ENCODE results near the gene KCNH3.
A peak's percentile ranks its signal among the peaks of the same experiment; 100 is the strongest.

KCNH3 gene

GRCh38 chr12:49565406-49566265, 26.8 kb downstream of the KCNH3 start:
- H3K36me3 ChIP-seq (ENCODE audit: insufficient read depth, low read length): peaks cover 53% of the 10 kb centered on the region

GRCh38 chr12:49566361-49566760, 27.5 kb downstream of the KCNH3 start:
- 96% methylated on average over 13 of the region's 13 CpGs for WGBS
- Histone ChIP-seq H3K4me1 (ENCODE audit: insufficient read depth, low read length) (peaks cover 4% of the 10 kb centered on the region; the same call in 1 of the 2 replicates), H3K27me3 (ENCODE audit: insufficient read depth, low read length) (no peaks in the 10 kb centered on the region), H3K4me3 (ENCODE audit: low read length) (0 out of 2 replicates have a peak overlapping the region, but pooled peaks have one; percentile 92), H3K36me3 (ENCODE audit: insufficient read depth, low read length) (peaks cover 46% of the 10 kb centered on the region), H3K9me3 (ENCODE audit: insufficient read depth, low read depth, low read length) (no peaks in the 10 kb centered on the region), H3K9ac (ENCODE audit: low read depth, low read length) (no peak overlapping the region), H3K27ac (ENCODE audit: low read depth, low read length) (no peak overlapping the region)

More at GRCh38 chr12:49565406-49566265, 26.8 kb downstream of the KCNH3 start:
- Histone ChIP-seq H3K4me3 (ENCODE audit: low read length) (no peak overlapping the region), H3K9ac (ENCODE audit: low read depth, low read length) (no peak overlapping the region), H3K4me1 (ENCODE audit: insufficient read depth, low read length) (peaks cover 4% of the 10 kb centered on the region; the same call in 1 of the 2 replicates), H3K27me3 (ENCODE audit: insufficient read depth, low read length) (no peaks in the 10 kb centered on the region), H3K27ac (ENCODE audit: low read depth, low read length) (no peak overlapping the region), H3K9me3 (ENCODE audit: insufficient read depth, low read depth, low read length) (no peaks in the 10 kb centered on the region)
- 95% methylated on average over 12 of the region's 12 CpGs for WGBS

GRCh38 chr12:49567302-49567610, 28.4 kb downstream of the KCNH3 start:
- Histone ChIP-seq H3K27ac (ENCODE audit: low read depth, low read length) (peak overlapping the region; percentile 87; the same call in 1 of the 2 replicates), H3K4me1 (ENCODE audit: insufficient read depth, low read length) (peaks cover 4% of the 10 kb centered on the region; the same call in 1 of the 2 replicates), H3K9me3 (ENCODE audit: insufficient read depth, low read depth, low read length) (no peaks in the 10 kb centered on the region), H3K4me3 (ENCODE audit: low read length) (peak overlapping the region; percentile 92), H3K36me3 (ENCODE audit: insufficient read depth, low read length) (peaks cover 38% of the 10 kb centered on the region), H3K27me3 (ENCODE audit: insufficient read depth, low read length) (no peaks in the 10 kb centered on the region), H3K9ac (ENCODE audit: low read depth, low read length) (peak overlapping the region; percentile 84)
- 10% methylated on average over 11 of the region's 11 CpGs for WGBS

- WGBS: under 1% methylated on average over 54 of the region's 54 CpGs
- no peaks in the 10 kb centered on the region for H3K27me3 ChIP-seq (ENCODE audit: insufficient read depth, low read length)
These were observed 29.0 kb downstream of the KCNH3 start, which contains the start of gene MCRS1 for GRCh38 chr12:49567611-49568441. Gene MCRS1, minus strand, starts transcription at chr12:49568142. Its CDS starts 1,411 bp downstream, at chr12:49566731.

GRCh38 chr12:49568442-49569162, 29.8 kb downstream of the KCNH3 start:
- WGBS: 6% methylated on average over 19 of the region's 19 CpGs
- H3K27ac ChIP-seq (ENCODE audit: low read depth, low read length): peak overlapping the region; percentile 87
- H3K9me3 ChIP-seq (ENCODE audit: insufficient read depth, low read depth, low read length): no peaks in the 10 kb centered on the region

More at GRCh38 chr12:49567611-49568441, 29.0 kb downstream of the KCNH3 start, which contains the start of gene MCRS1:
- peaks cover 4% of the 10 kb centered on the region; the same call in 1 of the 2 replicates for H3K4me1 ChIP-seq (ENCODE audit: insufficient read depth, low read length)
- H3K36me3 ChIP-seq (ENCODE audit: insufficient read depth, low read length): peaks cover 32% of the 10 kb centered on the region
- H3K4me3 ChIP-seq (ENCODE audit: low read length): peak within 1 kb of the TSS; percentile 92
- H3K27ac ChIP-seq (ENCODE audit: low read depth, low read length): peak within 1 kb of the TSS; percentile 87
- H3K9me3 ChIP-seq (ENCODE audit: insufficient read depth, low read depth, low read length): no peaks in the 10 kb centered on the region
- H3K9ac ChIP-seq (ENCODE audit: low read depth, low read length): peak within 1 kb of the TSS; percentile 84

GRCh38 chr12:49577589-49578315, 38.9 kb downstream of the KCNH3 start:
- Histone ChIP-seq H3K4me3 (ENCODE audit: low read length) (no peak overlapping the region), H3K27ac (ENCODE audit: low read depth, low read length) (no peak overlapping the region), H3K36me3 (ENCODE audit: insufficient read depth, low read length) (peaks cover 17% of the 10 kb centered on the region), H3K4me1 (ENCODE audit: insufficient read depth, low read length) (no peaks in the 10 kb centered on the region), H3K9ac (ENCODE audit: low read depth, low read length) (no peak overlapping the region), H3K9me3 (ENCODE audit: insufficient read depth, low read depth, low read length) (no peaks in the 10 kb centered on the region), H3K27me3 (ENCODE audit: insufficient read depth, low read length) (no peaks in the 10 kb centered on the region)
- 91% methylated on average over 9 of the region's 9 CpGs for WGBS

More at GRCh38 chr12:49568442-49569162, 29.8 kb downstream of the KCNH3 start:
- H3K4me1 ChIP-seq (ENCODE audit: insufficient read depth, low read length): peaks cover 4% of the 10 kb centered on the region; the same call in 1 of the 2 replicates
- peak overlapping the region; percentile 84 for H3K9ac ChIP-seq (ENCODE audit: low read depth, low read length)
- H3K4me3 ChIP-seq (ENCODE audit: low read length): peak overlapping the region; percentile 92
- H3K27me3 ChIP-seq (ENCODE audit: insufficient read depth, low read length): no peaks in the 10 kb centered on the region
- peaks cover 30% of the 10 kb centered on the region for H3K36me3 ChIP-seq (ENCODE audit: insufficient read depth, low read length)

- Histone ChIP-seq H3K4me3 (ENCODE audit: low read length) (no peak overlapping the region), H3K27me3 (ENCODE audit: insufficient read depth, low read length) (no peaks in the 10 kb centered on the region), H3K36me3 (ENCODE audit: insufficient read depth, low read length) (peaks cover 15% of the 10 kb centered on the region), H3K9me3 (ENCODE audit: insufficient read depth, low read depth, low read length) (no peaks in the 10 kb centered on the region), H3K27ac (ENCODE audit: low read depth, low read length) (no peak overlapping the region), H3K9ac (ENCODE audit: low read depth, low read length) (no peak overlapping the region), H3K4me1 (ENCODE audit: insufficient read depth, low read length) (no peaks in the 10 kb centered on the region)
- WGBS: 88% methylated on average over 13 of the region's 13 CpGs
These were observed 39.8 kb downstream of the KCNH3 start for GRCh38 chr12:49578471-49579112.

- H3K27me3 ChIP-seq (ENCODE audit: insufficient read depth, low read length): no peaks in the 10 kb centered on the region
- peaks cover 8% of the 10 kb centered on the region; the same call in 1 of the 2 replicates for H3K36me3 ChIP-seq (ENCODE audit: insufficient read depth, low read length)
- no peaks in the 10 kb centered on the region for H3K9me3 ChIP-seq (ENCODE audit: insufficient read depth, low read depth, low read length)
- no peaks in the 10 kb centered on the region for H3K4me1 ChIP-seq (ENCODE audit: insufficient read depth, low read length)
- no peak overlapping the region; the same call in 1 of the 2 replicates for H3K27ac ChIP-seq (ENCODE audit: low read depth, low read length)
- no peak overlapping the region for H3K9ac ChIP-seq (ENCODE audit: low read depth, low read length)
- 28% methylated on average over 8 of the region's 8 CpGs for WGBS
- no peak overlapping the region for H3K4me3 ChIP-seq (ENCODE audit: low read length)
These were observed 42.0 kb downstream of the KCNH3 start for GRCh38 chr12:49580572-49581535.

- Histone ChIP-seq H3K36me3 (ENCODE audit: insufficient read depth, low read length) (peaks cover 8% of the 10 kb centered on the region; the same call in 1 of the 2 replicates), H3K27me3 (ENCODE audit: insufficient read depth, low read length) (no peaks in the 10 kb centered on the region), H3K4me1 (ENCODE audit: insufficient read depth, low read length) (no peaks in the 10 kb centered on the region), H3K9ac (ENCODE audit: low read depth, low read length) (no peak overlapping the region), H3K9me3 (ENCODE audit: insufficient read depth, low read depth, low read length) (no peaks in the 10 kb centered on the region), H3K4me3 (ENCODE audit: low read length) (no peak overlapping the region), H3K27ac (ENCODE audit: low read depth, low read length) (no peak overlapping the region)
- 31% methylated on average over 1 of the region's 1 CpG for WGBS
These were observed 43.4 kb downstream of the KCNH3 start for GRCh38 chr12:49582201-49582600.

All from HUES64 (cell line).